Stimulated activated naive B cell treated with anti-CD40 and anti-IgM and Interleukin-4, amounts not matched to agents 10 μg/mL and 1 μg/mL and 100 μg/mL, for 72 hours (primary cell): ENCODE data around the gene KIRREL3.
"Not testable (repeated sequence)": the region's sequence is repeated elsewhere in the genome, so short reads cannot be mapped to it uniquely, and the experiment has no call there.

Experiments
- ATAC-seq, 2 donors: fragments of 150-1000 bp; cut with Tn5 transposase; replicated peaks; 2 replicates each; pipeline ENCODE4 v1.10.0; 2021; ENCODE audit warnings: moderate library complexity in 1 of 2
- DNase-seq: peaks from one replicate; pipeline ENCODE4 v3.0.0; 2021
- H3K27ac Mint-ChIP-seq: one replicate; pipeline ENCODE4 v1.8.0; 2022; ENCODE audit warnings: mild to moderate bottlenecking, mixed read lengths
- H3K27me3 Mint-ChIP-seq, 2 donors: one replicate each; pipeline ENCODE4 v1.8.0; 2022; ENCODE audit warnings: mixed read lengths in 2 of 2
- H3K36me3 Mint-ChIP-seq, 2 donors: one replicate each; pipeline ENCODE4 v1.8.0; 2022; ENCODE audit warnings: mixed read lengths in 2 of 2, mild to moderate bottlenecking in 1 of 2
- H3K4me1 Mint-ChIP-seq, 2 donors: one replicate each; pipeline ENCODE4 v1.8.0; 2022; ENCODE audit warnings: mixed read lengths in 2 of 2, mild to moderate bottlenecking in 1 of 2
- H3K4me3 Mint-ChIP-seq, 2 donors: one replicate each; pipeline ENCODE4 v1.8.0; 2022; ENCODE audit warnings: mild to moderate bottlenecking in 2 of 2, mixed read lengths in 2 of 2, moderate library complexity in 1 of 2
- H3K9me3 Mint-ChIP-seq, 2 donors: one replicate each; pipeline ENCODE4 v1.8.0; 2022; ENCODE audit warnings: mixed read lengths in 2 of 2, mild to moderate bottlenecking in 1 of 2

Gene KIRREL3

GRCh38 chr11:126956635-126957034, 43.9 kb downstream of the KIRREL3 start:
- H3K4me1 Mint-ChIP-seq, result no peaks in the 10 kb centered on the region
- no peaks in the 10 kb centered on the region for H3K36me3 Mint-ChIP-seq
- peaks cover 4 to 12% of the 10 kb centered on the region in 2 donors for H3K27me3 Mint-ChIP-seq
- no peak for ATAC-seq
- DNase-seq, result no peak
- peaks cover 2 to 8% of the 10 kb centered on the region in 2 donors for H3K9me3 Mint-ChIP-seq
- no peak overlapping the region for H3K4me3 Mint-ChIP-seq
- H3K27ac Mint-ChIP-seq, result no peak overlapping the region

DNA sequence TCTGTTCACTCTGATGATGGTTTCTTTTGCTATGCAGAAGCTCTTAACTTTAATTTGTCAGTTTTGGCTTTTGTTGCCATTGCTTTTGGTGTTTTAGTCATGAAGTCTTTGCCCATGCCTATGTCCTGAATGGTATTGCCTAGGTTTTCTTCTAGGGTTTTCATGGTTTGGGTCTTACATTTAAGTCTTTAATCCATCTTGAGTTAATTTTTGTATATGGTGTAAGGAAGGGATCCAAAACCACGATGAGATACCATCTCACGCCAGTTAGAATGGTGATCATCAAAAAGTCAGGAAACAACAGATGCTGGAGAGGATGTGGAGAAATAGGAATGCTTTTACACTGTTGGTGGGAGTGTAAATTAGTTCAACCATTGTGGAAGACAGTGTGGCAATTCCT, 48.0 kb downstream of the KIRREL3 start:
- not testable (repeated sequence) for H3K4me3 Mint-ChIP-seq, H3K9me3 Mint-ChIP-seq, DNase-seq, H3K27ac Mint-ChIP-seq, H3K27me3 Mint-ChIP-seq, H3K4me1 Mint-ChIP-seq, H3K36me3 Mint-ChIP-seq, ATAC-seq

GRCh38 chr11:126951465-126951864, 49.1 kb downstream of the KIRREL3 start:
- Mint-ChIP-seq H3K36me3 (no peaks in the 10 kb centered on the region), H3K4me1 (no peaks in the 10 kb centered on the region), H3K27me3 (no peaks in the 10 kb centered on the region), H3K4me3 (no peak overlapping the region), H3K27ac (no peak overlapping the region), H3K9me3 (peaks cover 0 to 4% of the 10 kb centered on the region in 2 donors)
- ATAC-seq, result peak; percentile 22 to 33
- no peak for DNase-seq

DNA sequence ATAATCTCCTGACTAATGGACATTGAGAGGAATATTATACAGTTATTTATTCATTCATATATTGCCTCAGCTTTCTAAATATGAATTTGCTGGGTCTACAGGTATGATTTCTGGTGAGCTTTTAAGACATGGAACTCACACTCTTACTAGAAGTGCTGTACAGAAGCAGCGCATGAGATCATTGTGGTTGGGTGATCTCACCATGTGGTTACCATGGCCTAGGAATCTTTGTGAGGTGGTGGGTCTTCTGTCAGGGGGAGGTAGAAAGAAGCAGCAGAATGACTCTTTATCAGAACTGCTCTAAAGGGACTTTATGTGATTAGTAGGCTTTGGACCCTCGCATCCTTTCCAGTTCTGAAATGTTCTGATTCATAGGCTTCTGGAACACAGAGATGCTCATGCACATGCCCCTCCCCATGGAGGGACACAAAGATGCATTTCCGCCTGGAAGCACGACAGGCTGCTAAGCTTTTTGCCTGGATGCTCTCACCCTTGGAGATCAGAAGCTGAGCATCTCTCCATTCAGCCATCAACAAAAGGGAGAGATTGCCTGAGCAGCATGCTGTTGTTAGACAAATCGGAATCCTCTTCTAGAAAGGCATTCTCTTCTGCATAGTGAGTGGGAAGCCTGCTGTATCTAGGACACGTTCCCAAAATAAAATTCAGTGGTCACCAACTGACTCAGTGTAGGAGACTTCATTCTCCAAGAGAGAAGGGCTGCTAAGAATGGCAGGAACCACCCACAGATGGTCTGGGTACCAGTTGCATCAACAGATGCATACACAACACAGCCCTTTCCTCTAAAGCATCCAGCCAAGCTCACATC, 51.3 kb downstream of the KIRREL3 start:
- Mint-ChIP-seq H3K4me3 (no peak overlapping the region), H3K9me3 (peaks cover 0 to 4% of the 10 kb centered on the region in 2 donors), H3K27me3 (no peaks in the 10 kb centered on the region), H3K27ac (no peak overlapping the region), H3K36me3 (no peaks in the 10 kb centered on the region), H3K4me1 (no peaks in the 10 kb centered on the region)
- ATAC-seq, result no peak
- no peak for DNase-seq

- Mint-ChIP-seq H3K36me3 (no peaks in the 10 kb centered on the region), H3K27me3 (peaks cover 0 to under 1% of the 10 kb centered on the region in 2 donors), H3K9me3 (peaks cover 0 to 4% of the 10 kb centered on the region in 2 donors), H3K4me3 (no peak overlapping the region), H3K27ac (no peak overlapping the region), H3K4me1 (no peaks in the 10 kb centered on the region)
- DNase-seq (no peak), ATAC-seq (no peak)
Measured at GRCh38 chr11:126948563-126948962, 52.0 kb downstream of the KIRREL3 start.

DNA sequence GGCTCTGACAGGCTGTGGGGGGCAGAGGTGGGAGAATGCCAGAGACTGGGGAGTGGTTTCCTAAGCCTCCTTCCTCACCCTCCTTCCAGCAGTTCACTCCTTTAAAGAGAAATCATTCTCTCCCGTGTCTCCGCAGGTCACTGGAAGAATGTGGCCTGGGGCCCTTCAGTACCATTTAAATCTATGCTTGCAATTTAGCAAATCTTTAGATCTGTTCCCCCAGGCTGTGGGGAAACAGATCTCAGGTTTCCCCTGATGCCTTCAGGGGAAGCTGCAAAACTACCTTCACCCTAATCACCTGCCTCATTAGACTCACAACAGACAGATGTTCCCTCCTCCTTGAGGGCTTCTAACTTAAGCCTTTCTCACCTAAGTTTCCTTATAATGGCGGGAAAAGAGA, 55.3 kb downstream of the KIRREL3 start:
- no peak for ATAC-seq
- H3K36me3 Mint-ChIP-seq, result no peaks in the 10 kb centered on the region
- no peak overlapping the region for H3K27ac Mint-ChIP-seq
- no peak overlapping the region for H3K4me3 Mint-ChIP-seq
- H3K4me1 Mint-ChIP-seq, result no peaks in the 10 kb centered on the region
- no peak for DNase-seq
- peaks cover 0 to 1% of the 10 kb centered on the region in 2 donors for H3K9me3 Mint-ChIP-seq
- peaks cover 0 to 5% of the 10 kb centered on the region in 2 donors for H3K27me3 Mint-ChIP-seq

- Mint-ChIP-seq H3K4me1 (no peaks in the 10 kb centered on the region), H3K9me3 (peaks cover 0 to 1% of the 10 kb centered on the region in 2 donors), H3K36me3 (no peaks in the 10 kb centered on the region), H3K27me3 (peaks cover 0 to 5% of the 10 kb centered on the region in 2 donors), H3K4me3 (no peak overlapping the region), H3K27ac (no peak overlapping the region)
- ATAC-seq, result no peak
- no peak for DNase-seq
Measured at GRCh38 chr11:126943316-126943715, 57.3 kb downstream of the KIRREL3 start.

DNA sequence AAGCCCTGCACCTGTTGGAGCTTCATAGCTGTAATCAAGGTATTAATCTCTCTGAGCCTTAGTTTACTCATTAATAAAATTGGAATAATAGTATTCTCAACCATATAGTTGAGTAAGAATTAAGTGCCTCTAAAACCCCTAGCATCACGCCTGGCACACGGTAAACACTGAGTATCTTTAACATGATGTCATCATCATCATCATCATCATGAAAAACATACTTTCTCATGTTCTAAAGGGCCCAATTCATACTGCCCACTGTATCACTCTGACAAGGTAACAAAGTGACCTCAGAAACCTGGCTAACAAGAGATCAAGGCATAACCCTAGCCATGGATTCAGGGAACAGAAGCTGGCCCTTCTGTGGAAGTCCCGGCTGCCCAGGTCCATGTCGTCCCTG, 58.4 kb downstream of the KIRREL3 start:
- peaks cover 0 to 1% of the 10 kb centered on the region in 2 donors for H3K9me3 Mint-ChIP-seq
- H3K4me1 Mint-ChIP-seq, result no peaks in the 10 kb centered on the region
- no peak overlapping the region for H3K27ac Mint-ChIP-seq
- no peak overlapping the region for H3K4me3 Mint-ChIP-seq
- DNase-seq (no peak), ATAC-seq (no peak)
- H3K27me3 Mint-ChIP-seq, result peaks cover 0 to 5% of the 10 kb centered on the region in 2 donors
- no peaks in the 10 kb centered on the region for H3K36me3 Mint-ChIP-seq

DNA sequence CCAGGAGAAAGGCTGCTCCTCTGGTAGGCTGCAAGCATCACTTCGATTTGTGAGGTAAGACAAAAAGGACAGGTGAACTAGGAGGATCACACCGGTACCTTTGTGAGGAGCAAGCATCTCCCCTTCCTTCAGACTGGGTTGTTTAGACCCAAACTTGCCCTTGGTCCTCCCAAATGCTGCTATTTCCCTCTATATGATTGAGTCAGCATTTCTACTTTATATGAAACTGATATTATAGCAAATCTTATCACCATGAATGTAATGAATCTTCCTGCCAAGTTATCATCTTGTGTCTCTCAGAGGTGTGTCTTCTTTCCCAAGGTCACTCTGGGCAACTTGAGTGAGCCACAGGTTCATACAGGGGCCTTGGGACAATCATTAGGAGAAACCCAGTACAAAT, 61.0 kb downstream of the KIRREL3 start:
- DNase-seq, result no peak
- Mint-ChIP-seq H3K27ac (no peak overlapping the region), H3K36me3 (no peaks in the 10 kb centered on the region)

DNA sequence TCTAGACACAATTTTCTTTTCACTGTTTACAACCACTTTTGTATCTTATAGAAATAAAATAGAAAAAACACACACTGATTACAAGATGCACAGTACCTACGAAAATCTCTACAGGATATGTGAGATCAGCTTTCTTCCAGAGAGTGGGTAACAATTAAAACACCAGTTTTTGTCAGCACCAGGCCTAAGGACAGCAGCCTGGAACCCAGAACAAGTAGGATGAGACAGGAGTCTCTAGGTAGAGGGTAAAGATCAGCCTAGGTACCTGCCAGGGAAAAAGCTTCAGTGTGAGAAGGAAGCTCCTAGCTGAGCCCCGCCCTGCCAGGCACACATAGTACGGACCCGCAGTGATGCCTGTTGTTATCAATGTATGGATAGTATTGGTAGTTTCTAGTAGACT, 61.9 kb downstream of the KIRREL3 start:
- H3K27me3 Mint-ChIP-seq, result peaks cover 0 to 5% of the 10 kb centered on the region in 2 donors
- no peaks in the 10 kb centered on the region for H3K4me1 Mint-ChIP-seq
- no peak for DNase-seq
- ATAC-seq, result no peak
- H3K4me3 Mint-ChIP-seq, result no peak overlapping the region
- H3K27ac Mint-ChIP-seq, result no peak overlapping the region
- peaks cover 0 to 4% of the 10 kb centered on the region in 2 donors for H3K9me3 Mint-ChIP-seq
- no peaks in the 10 kb centered on the region for H3K36me3 Mint-ChIP-seq

More for the DNA sequence above, 61.0 kb downstream of the KIRREL3 start:
- no peak for ATAC-seq
- Mint-ChIP-seq H3K9me3 (peaks cover 0 to 1% of the 10 kb centered on the region in 2 donors), H3K27me3 (peaks cover 0 to 5% of the 10 kb centered on the region in 2 donors), H3K4me1 (no peaks in the 10 kb centered on the region), H3K4me3 (no peak overlapping the region)

- Mint-ChIP-seq H3K27ac (no peak overlapping the region), H3K27me3 (peaks cover 6 to 11% of the 10 kb centered on the region in 2 donors), H3K36me3 (no peaks in the 10 kb centered on the region), H3K9me3 (peaks cover 0 to 2% of the 10 kb centered on the region in 2 donors), H3K4me3 (no peak overlapping the region), H3K4me1 (no peaks in the 10 kb centered on the region)
- no peak for DNase-seq
- ATAC-seq, result no peak
Measured at GRCh38 chr11:126930091-126930841, 70.3 kb downstream of the KIRREL3 start.

GRCh38 chr11:126929179-126930061, 71.2 kb downstream of the KIRREL3 start:
- Mint-ChIP-seq H3K4me1 (no peaks in the 10 kb centered on the region), H3K27me3 (peaks cover 6 to 11% of the 10 kb centered on the region in 2 donors), H3K9me3 (peaks cover 0 to 2% of the 10 kb centered on the region in 2 donors), H3K36me3 (no peaks in the 10 kb centered on the region), H3K4me3 (no peak overlapping the region), H3K27ac (no peak overlapping the region)
- ATAC-seq (no peak), DNase-seq (no peak)

GRCh38 chr11:126927623-126928022, 72.9 kb downstream of the KIRREL3 start:
- Mint-ChIP-seq H3K4me3 (no peak overlapping the region), H3K27ac (no peak overlapping the region), H3K9me3 (no peaks in the 10 kb centered on the region), H3K27me3 (peaks cover 6 to 11% of the 10 kb centered on the region in 2 donors), H3K4me1 (no peaks in the 10 kb centered on the region), H3K36me3 (no peaks in the 10 kb centered on the region)
- DNase-seq, result no peak
- ATAC-seq, result no peak

DNA sequence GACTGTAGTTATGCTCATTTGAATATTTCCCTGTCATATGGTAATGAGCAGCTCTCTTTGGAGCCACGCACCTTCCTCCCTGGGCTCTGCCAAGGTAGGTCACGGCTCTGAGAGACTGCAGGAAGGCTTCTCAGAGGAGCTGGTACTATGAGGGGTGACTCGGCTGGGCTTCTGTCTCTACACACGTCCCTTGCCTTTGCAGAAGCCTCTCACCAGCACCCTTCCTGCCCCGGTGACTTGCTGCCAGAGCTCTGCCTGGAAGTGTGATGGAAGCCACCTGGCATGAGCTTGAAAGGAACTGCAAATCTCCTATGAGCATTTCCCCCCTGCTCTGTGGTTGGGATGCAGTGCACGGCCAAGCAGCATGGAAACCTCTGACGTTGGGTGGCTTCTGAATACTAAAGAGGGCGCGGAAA, 74.2 kb downstream of the KIRREL3 start:
- no peak for ATAC-seq
- H3K4me1 Mint-ChIP-seq, result no peaks in the 10 kb centered on the region
- H3K27ac Mint-ChIP-seq, result no peak overlapping the region
- peaks cover 6 to 11% of the 10 kb centered on the region in 2 donors for H3K27me3 Mint-ChIP-seq
- H3K36me3 Mint-ChIP-seq, result no peaks in the 10 kb centered on the region
- DNase-seq, result no peak
- H3K4me3 Mint-ChIP-seq, result no peak overlapping the region
- no peaks in the 10 kb centered on the region for H3K9me3 Mint-ChIP-seq
